Mucosa of stomach (tissue), 1 donor: ENCODE data around the gene GRK4.

Experiments used
- H3K27me3 ChIP-seq: one replicate; pipeline ENCODE4 v1.7.0; 2013; ENCODE audit warnings: mild to moderate bottlenecking, low read length; ENCODE audit not compliant: control insufficient read depth, insufficient read depth
- H3K36me3 ChIP-seq: one replicate; pipeline ENCODE4 v1.7.0; 2013; ENCODE audit warnings: low read length; ENCODE audit not compliant: control insufficient read depth, insufficient read depth
- H3K4me1 ChIP-seq: one replicate; pipeline ENCODE4 v1.7.0; 2013; ENCODE audit warnings: mild to moderate bottlenecking, low read length; ENCODE audit not compliant: control insufficient read depth, insufficient read depth
- H3K4me3 ChIP-seq: one replicate; pipeline ENCODE4 v1.7.0; 2013; ENCODE audit warnings: low read length
- H3K9ac ChIP-seq: one replicate; pipeline ENCODE4 v1.7.0; 2013; ENCODE audit warnings: mild to moderate bottlenecking, low read length, moderate library complexity
- H3K9me3 ChIP-seq: one replicate; pipeline ENCODE4 v1.7.0; 2013; ENCODE audit warnings: mild to moderate bottlenecking, low read length, moderate library complexity; ENCODE audit not compliant: control insufficient read depth
- donor health status: Pancreatic carcinoma.

The GRK4 gene

DNA sequence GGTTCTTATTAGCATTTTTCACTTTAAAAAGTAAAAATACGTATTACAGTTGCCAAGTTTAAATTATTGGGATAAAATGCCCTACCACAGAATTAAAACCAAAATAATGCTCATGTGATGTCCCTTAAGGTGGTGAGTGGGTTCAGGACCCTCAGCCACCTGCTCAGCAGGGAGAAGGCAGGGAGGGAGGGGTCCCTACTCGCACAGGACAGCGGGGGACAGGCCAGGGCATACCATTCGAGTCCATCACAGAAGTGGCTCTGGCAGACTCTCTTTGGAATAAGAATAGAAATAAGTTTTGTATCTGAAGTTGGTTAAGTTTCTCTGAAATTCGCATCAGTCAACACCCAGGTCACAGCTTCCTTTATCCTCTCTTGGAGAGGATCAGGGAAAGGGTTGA, 37.9 kb upstream of the GRK4 start:
- Histone ChIP-seq H3K4me1 (peaks cover 23% of the 10 kb centered on the region), H3K27me3 (no peaks in the 10 kb centered on the region), H3K4me3 (no peak overlapping the region), H3K36me3 (peaks cover 26% of the 10 kb centered on the region), H3K9me3 (no peaks in the 10 kb centered on the region), H3K9ac (no peak overlapping the region)

DNA sequence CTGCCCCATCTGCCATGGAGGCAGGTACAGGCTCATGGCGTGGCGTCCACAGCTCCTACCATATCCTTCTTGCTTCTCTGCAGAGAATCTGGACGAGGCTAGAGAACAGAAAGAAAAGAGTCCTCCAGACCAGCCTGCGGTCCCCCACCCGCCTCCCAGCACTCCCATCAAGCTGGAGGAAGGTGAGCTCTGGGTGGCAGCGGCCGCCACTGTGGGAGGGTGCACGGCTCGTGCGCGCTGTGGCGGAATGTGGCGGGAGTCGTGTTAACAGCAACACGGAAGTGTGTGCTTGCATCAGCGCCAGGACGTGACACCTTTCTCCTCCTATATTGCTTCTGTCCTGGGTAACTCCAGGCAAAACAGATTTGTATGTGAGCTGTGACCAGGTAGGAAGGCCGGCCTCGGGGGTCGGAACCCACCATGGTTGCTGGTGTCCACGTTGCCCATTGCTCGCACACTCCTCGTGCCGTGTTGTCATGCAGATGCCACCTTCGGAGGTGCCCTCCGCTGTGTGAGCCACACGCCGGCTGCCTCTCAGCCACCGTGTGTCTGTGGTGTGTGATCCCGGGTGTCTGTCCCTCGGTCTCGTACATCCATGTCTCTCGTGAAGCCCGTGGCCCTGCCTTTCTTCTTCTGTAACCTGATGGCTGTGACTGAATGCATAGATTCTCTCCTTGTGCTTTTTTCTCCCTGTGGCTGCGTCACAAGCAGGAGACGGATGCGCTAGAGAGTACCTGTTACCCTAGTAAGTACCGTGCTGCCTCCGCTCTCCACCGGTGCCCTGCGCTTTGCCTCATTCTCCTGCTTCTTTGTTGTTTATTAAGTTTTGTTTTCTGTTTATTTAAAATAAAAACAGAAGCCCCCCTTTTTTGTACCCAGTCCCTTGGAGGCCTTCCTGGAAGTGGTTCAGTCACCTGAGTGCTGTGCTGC, 37.2 kb upstream of the GRK4 start:
- H3K36me3 ChIP-seq: peaks cover 26% of the 10 kb centered on the region
- no peak overlapping the region for H3K4me3 ChIP-seq
- no peak overlapping the region for H3K9ac ChIP-seq
- H3K4me1 ChIP-seq: peaks cover 30% of the 10 kb centered on the region
- H3K9me3 ChIP-seq: no peaks in the 10 kb centered on the region
- no peaks in the 10 kb centered on the region for H3K27me3 ChIP-seq

DNA sequence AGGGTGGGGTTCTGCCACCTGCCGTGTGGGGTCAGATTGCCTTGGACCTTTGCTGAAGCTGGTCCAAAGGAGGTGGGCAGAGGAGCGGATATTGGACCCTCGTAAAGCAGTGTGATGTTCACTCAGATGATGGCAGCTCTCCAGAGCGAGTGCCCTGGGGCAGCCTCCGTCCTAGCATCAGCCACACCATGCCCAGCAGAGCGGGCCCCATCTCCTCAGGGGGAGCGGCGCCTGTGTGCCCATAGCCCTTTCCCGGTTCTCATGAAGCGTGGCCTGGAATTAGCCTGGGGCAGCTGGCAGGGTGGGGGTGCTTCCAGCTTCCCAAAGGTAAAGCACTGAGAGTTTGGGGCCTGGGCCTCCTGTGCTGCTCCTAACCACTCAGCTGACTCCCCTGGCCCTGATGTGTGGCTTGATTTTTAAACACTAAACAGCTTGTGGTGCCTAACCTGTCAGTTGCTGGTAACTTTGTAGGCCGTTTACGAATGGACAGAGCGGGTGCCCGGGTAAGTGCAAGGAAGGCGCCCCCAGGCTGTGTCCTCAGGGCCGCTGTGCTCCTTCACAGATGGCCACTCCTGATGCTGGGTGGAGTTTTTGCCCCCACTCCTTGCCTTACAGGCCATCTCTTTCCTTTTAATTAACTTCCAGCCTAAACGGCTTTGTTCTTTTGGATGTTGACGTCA, 36.2 kb upstream of the GRK4 start:
- Histone ChIP-seq H3K36me3 (peaks cover 26% of the 10 kb centered on the region), H3K9ac (no peak overlapping the region)

DNA sequence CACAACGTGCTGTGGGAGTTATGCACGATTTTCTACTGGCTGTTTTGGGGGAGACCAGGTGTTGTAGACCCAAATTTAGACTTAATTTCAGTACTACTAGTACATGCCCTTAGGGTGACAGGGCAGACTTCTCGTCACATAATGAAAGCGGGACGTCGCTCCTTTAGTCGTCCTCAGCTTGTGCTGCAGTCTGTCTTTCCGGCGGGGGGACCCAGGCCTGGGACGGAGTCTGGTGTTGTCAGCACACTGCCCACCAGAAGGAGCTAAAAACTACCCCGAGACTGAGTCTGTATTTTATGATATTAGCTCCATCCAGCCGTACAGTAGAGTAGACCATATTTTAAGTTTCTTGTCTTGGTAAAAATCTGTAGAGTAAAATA, 35.7 kb upstream of the GRK4 start:
- Histone ChIP-seq H3K9ac (no peak overlapping the region), H3K9me3 (no peaks in the 10 kb centered on the region), H3K27me3 (no peaks in the 10 kb centered on the region), H3K36me3 (peaks cover 26% of the 10 kb centered on the region), H3K4me3 (no peak overlapping the region), H3K4me1 (peaks cover 43% of the 10 kb centered on the region)

More for the DNA sequence above, 36.2 kb upstream of the GRK4 start:
- Histone ChIP-seq H3K9me3 (no peaks in the 10 kb centered on the region), H3K4me1 (peaks cover 40% of the 10 kb centered on the region), H3K4me3 (no peak overlapping the region), H3K27me3 (no peaks in the 10 kb centered on the region)

DNA sequence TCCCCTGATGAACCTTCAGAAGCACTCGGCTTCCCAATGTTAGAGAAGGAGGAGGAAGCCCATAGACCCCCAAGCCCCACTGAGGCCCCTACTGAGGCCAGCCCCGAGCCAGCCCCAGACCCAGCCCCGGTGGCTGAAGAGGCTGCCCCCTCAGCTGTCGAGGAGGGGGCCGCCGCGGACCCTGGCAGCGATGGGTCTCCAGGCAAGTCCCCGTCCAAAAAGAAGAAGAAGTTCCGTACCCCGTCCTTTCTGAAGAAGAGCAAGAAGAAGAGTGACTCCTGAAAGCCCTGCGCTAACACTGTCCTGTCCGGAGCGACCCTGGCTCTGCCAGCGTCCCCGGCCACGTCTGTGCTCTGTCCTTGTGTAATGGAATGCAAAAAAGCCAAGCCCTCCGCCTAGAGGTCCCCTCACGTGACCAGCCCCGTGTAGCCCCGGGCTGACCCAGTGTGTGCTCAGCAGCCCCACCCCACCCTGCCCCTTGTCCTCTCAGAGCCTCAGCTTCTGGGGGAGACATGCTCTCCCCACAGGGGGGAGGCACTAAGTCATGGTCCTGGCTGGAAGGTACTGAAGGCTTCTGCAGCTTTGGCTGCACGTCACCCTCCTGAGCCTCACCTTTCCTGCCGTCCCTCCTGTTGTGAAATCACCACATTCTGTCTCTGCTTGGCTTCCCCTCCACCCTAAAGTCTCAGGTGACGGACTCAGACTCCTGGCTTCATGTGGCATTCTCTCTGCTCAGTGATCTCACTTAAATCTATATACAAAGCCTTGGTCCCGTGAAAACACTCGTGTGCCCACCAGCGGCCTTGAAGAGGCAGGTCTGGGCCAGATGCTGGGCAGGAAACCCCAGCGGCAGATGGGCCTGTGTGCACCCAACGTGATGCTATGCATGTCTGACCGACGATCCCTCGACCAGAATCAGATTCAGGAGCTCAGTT, 34.9 kb upstream of the GRK4 start:
- no peak overlapping the region for H3K4me3 ChIP-seq
- H3K4me1 ChIP-seq: peaks cover 43% of the 10 kb centered on the region

DNA sequence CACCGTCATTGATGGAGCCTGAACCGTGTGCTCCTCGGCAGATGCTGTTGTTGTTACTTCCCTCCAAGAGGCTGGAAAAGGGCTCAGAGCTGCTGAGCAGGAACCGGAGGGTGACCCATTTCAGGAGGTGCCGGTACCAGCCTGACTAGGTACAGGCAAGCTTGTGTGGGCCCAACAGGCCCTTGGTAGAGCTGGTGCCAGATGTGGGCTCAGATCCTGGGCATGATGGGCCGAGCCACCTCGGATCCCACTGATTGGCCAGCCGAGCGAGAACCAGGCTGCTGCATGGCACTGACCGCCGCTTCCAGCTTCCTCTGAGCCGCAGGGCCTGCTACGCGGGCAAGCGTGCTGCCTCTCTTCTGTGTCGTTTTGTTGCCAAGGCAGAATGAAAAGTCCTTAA, 33.9 kb upstream of the GRK4 start:
- H3K4me1 ChIP-seq: peaks cover 48% of the 10 kb centered on the region
- no peaks in the 10 kb centered on the region for H3K9me3 ChIP-seq
- H3K36me3 ChIP-seq: peaks cover 26% of the 10 kb centered on the region
- no peak overlapping the region for H3K9ac ChIP-seq
- no peaks in the 10 kb centered on the region for H3K27me3 ChIP-seq
- H3K4me3 ChIP-seq: no peak overlapping the region

More for the DNA sequence above, 34.9 kb upstream of the GRK4 start:
- H3K27me3 ChIP-seq: no peaks in the 10 kb centered on the region
- H3K9ac ChIP-seq: no peak overlapping the region
- peaks cover 26% of the 10 kb centered on the region for H3K36me3 ChIP-seq
- H3K9me3 ChIP-seq: no peaks in the 10 kb centered on the region

DNA sequence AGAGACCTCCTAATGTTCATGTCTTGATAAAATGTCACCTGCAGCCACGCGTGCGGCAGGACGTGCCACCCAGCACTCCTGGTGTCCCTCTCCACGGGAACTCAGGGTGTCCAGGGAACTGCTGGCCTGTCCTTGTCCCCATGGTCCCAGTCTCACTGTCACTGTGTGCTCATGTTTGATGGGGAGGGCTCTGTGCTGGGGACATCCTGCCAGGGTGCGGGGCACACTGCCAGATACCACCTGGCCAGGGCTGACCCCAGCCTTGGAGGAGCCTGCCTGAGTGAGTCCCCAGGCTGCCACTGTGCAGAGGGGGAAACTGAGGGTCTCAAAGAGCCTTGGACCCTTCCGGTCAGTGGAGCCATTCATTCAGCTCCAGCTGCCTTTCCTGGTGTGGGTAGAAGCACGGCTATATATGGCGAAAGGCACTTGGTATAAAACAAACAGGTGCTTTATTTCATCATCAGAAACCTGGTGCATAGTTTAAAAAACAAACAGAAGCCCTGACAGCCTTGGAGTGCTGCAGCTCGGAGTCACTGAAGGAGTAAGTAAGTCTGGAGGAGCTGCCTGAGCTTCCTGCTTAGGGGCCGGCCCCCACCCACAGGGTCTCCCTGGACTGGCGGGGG, 33.1 kb upstream of the GRK4 start:
- Histone ChIP-seq H3K36me3 (peaks cover 26% of the 10 kb centered on the region), H3K4me3 (no peak overlapping the region), H3K9ac (peak overlapping the region; percentile 45), H3K4me1 (peaks cover 48% of the 10 kb centered on the region), H3K9me3 (no peaks in the 10 kb centered on the region), H3K27me3 (no peaks in the 10 kb centered on the region)

DNA sequence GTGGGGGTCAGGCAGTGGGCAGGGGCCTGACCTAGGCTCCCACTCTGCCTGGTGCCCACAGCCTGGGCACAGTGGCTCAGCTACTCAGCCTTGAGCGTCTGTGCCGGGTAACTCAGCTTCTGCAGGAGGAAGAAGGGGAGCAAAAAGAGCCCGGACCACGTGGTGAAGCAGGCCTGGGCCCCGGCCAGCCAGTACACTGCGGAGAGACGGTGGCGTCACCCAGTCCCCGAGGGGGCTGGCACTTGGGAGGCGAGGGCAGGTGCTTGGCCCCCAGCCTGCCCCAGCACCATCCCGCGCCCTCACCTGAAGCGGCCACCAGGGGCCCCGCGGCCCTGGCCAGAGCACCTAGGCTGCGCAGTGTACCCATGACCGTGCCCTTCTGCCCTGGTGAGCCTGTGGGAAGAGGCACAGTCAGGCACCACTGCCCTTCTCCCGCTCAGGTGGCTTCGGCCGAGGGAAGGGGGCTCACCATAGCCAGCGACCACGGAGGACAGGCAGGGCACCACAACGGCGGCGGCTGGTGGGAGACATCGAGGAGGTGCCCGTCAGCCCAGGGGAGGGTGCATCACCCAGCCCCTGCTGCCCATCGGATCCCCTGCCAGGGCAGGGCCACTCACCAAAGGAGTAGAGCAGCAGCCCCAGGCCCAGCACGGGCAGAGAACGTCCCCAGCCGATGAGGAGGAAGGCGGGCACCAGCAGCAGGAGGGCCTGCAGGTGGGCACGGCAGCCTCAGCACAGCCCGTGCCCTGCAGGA, 32.4 kb upstream of the GRK4 start:
- H3K9ac ChIP-seq: peak overlapping the region; percentile 45
- no peaks in the 10 kb centered on the region for H3K9me3 ChIP-seq
- peaks cover 48% of the 10 kb centered on the region for H3K4me1 ChIP-seq
- no peaks in the 10 kb centered on the region for H3K27me3 ChIP-seq
- H3K36me3 ChIP-seq: peaks cover 26% of the 10 kb centered on the region
- H3K4me3 ChIP-seq: no peak overlapping the region

DNA sequence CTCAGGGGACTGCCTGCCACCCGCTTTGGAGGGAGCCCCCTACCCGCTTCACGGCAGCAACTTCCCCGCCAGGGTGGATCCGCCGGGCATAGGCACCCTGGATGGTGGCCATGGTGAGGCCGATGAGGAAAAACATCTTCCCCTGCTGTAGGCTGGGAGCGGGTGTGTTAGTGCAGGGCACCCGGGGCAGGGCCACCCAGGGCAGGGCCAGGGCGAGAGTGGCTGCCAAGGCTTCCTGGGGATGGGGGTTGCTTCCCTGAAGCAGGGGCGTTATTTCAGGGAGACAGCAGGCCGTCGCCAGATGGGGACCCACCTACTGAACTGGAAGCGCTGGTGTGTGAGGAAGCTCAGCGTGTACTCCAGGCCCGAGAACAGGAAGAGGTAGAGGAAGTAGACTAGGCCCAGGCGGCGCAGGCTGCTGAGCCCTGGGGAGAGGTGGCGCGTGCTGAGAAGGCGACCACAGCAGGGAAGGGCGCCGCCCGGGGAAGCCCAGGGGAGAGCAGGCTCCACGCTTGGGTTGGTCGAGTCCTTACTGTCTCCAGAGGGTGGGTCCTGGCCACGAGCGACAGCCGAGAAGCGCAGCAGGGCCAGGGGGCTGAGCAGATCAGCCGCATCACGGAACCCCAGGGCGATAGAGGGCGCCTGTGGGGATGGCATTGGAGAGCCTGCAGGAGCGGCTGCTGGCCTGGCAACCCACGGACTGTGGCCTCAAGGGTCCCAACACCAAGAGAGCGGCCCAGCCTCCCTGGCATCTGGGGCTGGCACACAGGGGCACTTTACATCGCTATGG, 31.7 kb upstream of the GRK4 start:
- H3K9me3 ChIP-seq: no peaks in the 10 kb centered on the region
- peaks cover 25% of the 10 kb centered on the region for H3K36me3 ChIP-seq
- peak overlapping the region; percentile 45 for H3K9ac ChIP-seq
- no peak overlapping the region for H3K4me3 ChIP-seq
- H3K4me1 ChIP-seq: peaks cover 54% of the 10 kb centered on the region
- H3K27me3 ChIP-seq: no peaks in the 10 kb centered on the region

DNA sequence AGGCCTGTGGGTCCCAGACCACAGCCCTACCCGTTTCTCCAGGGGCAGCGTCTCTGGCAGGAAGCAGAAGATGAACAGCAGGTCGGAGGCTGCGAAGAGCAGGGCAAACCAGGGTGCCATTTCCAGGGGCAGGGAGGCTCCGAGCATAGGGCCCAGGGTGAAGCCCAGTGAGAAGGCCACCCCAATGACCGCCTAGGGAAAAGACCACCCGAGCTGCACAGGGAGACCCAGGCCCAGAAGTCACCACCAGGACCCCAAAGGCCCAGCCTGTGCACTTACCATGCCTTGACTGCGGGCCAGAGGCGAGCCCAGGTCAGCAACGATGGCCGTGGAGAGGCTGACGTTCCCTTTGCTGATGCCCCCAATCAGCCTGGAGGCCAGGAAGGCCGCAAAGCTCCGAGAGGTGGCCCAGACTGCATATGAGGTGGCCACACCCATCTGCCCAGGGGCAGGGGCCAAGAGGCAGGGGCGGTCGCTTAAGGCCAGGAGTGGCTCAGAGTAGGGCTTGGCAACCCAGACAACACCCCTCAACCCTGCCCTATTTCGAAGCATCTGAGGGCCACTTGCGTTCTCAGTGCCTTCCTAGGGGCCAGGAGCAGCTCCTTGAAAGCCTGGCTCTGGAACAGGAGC, 30.9 kb upstream of the GRK4 start:
- Histone ChIP-seq H3K27me3 (no peaks in the 10 kb centered on the region), H3K4me1 (peaks cover 61% of the 10 kb centered on the region), H3K9ac (no peak overlapping the region), H3K4me3 (no peak overlapping the region), H3K36me3 (peaks cover 17% of the 10 kb centered on the region), H3K9me3 (no peaks in the 10 kb centered on the region)
